ENCODE data around the gene MCM8.

GRCh38 chr20:6007094-6007528 lies 56.7 kb downstream of the MCM8 start:
- TF ChIP-seq CTCF (IDR thresholded peaks at IDR 0.05; ENCODE audit: poor library complexity, severe bottlenecking) (no peak), REST (IDR thresholded peaks at IDR 0.05; ENCODE audit: borderline replicate concordance) (no peak), EP300 (conservative IDR thresholded peaks at IDR 0.05; ENCODE audit: poor library complexity, severe bottlenecking) (no peak), EZH2 (IDR thresholded peaks at IDR 0.05; ENCODE audit: borderline replicate concordance, insufficient read depth, low read length, poor library complexity, severe bottlenecking) (no peak), POLR2AphosphoS5 (IDR thresholded peaks at IDR 0.05) (no peak), MXI1 (conservative IDR thresholded peaks at IDR 0.05; ENCODE audit: poor library complexity, severe bottlenecking) (no peak)
